Renal cortex interstitium (tissue), 11 donors: ENCODE data around the gene ERC2. TPM values are rescaled to one million over a fixed set of nuclear protein-coding genes. Genes with fewer than 3 reads are reported as not detected.
"Not testable (repeated sequence)": the region's sequence is repeated elsewhere in the genome, so short reads cannot be mapped to it uniquely, and the experiment has no call there.

ENCODE experiments used
- DNase-seq, 11 donors: peaks; one replicate each; pipeline ENCODE4 v3.0.0-alpha.2; 2013; ENCODE audit warnings: low read depth in 9 of 11, low spot score in 4 of 11; ENCODE audit errors: extremely low read depth in 1 of 11
- polyA plus RNA-seq, 3 donors: library from polyadenylated mRNA; unstranded; fragments of 120-200 nt; gene quantifications; one replicate each; pipeline ENCODE4 v1.2.1, GENCODE V29; 2013; ENCODE audit not compliant: insufficient read length in 3 of 3

ERC2 gene
- polyA plus RNA-seq, 3 donors, result 2.4 to 4.2 (median 3.3) TPM

GRCh38 chr3:56115698-56116097 is 352.6 kb downstream of the ERC2 start:
- DNase-seq, result no peak

GRCh38 chr3:56115199-56115598 is 353.1 kb downstream of the ERC2 start:
- no peak for DNase-seq

GRCh38 chr3:56113908-56114307 is 354.4 kb downstream of the ERC2 start:
- no peak for DNase-seq

GRCh38 chr3:56113231-56113630 is 355.0 kb downstream of the ERC2 start:
- no peak for DNase-seq

- DNase-seq, result peak in 3 of 11 donors; percentile 13 to 32 (median 27)
Observed at GRCh38 chr3:56111606-56112304, 356.5 kb downstream of the ERC2 start.

- DNase-seq, result no peak
Observed at GRCh38 chr3:56110886-56111285, 357.4 kb downstream of the ERC2 start.

- no peak for DNase-seq
Observed at GRCh38 chr3:56107157-56107556, 361.1 kb downstream of the ERC2 start.

- DNase-seq, result no peak
Observed at GRCh38 chr3:56102032-56102431, 366.2 kb downstream of the ERC2 start.

GRCh38 chr3:56101576-56101975 is 366.7 kb downstream of the ERC2 start:
- DNase-seq, result no peak

- DNase-seq, result no peak
Observed at GRCh38 chr3:56096999-56097398, 371.3 kb downstream of the ERC2 start.

- DNase-seq, result no peak
Observed at GRCh38 chr3:56094170-56094569, 374.1 kb downstream of the ERC2 start.

GRCh38 chr3:56089739-56090138 is 378.5 kb downstream of the ERC2 start:
- no peak for DNase-seq

- DNase-seq, result no peak
Observed at GRCh38 chr3:56087451-56088053, 380.7 kb downstream of the ERC2 start.

GRCh38 chr3:56086355-56086754 is 381.9 kb downstream of the ERC2 start:
- DNase-seq, result no peak

- no peak for DNase-seq
Observed at GRCh38 chr3:56081246-56081645, 387.0 kb downstream of the ERC2 start.

GRCh38 chr3:56076746-56077145 is 391.5 kb downstream of the ERC2 start:
- no peak for DNase-seq

- DNase-seq, result no peak
Observed at GRCh38 chr3:56075089-56075488, 393.2 kb downstream of the ERC2 start.

GRCh38 chr3:56069766-56070165 is 398.5 kb downstream of the ERC2 start:
- no peak for DNase-seq

GRCh38 chr3:56066405-56066804 is 401.9 kb downstream of the ERC2 start:
- not testable (repeated sequence) for DNase-seq

GRCh38 chr3:56064684-56065083 is 403.6 kb downstream of the ERC2 start:
- no peak for DNase-seq

GRCh38 chr3:56061279-56061626 is 407.0 kb downstream of the ERC2 start:
- DNase-seq, result no peak
